Upper lobe of left lung (tissue), 6 donors: Measurements from ENCODE around the gene MYO18B. TPM values are rescaled to one million over a fixed set of nuclear protein-coding genes. Genes with fewer than 3 reads are reported as not detected.

ENCODE experiments used
- ATAC-seq, 2 donors: fragments of 200-7000 bp; cut with Tn5 transposase; one replicate each; pipeline ENCODE4 v1.9.1; 2022; ENCODE audit warnings: mild to moderate bottlenecking in 2 of 2, moderate library complexity in 2 of 2; ENCODE audit not compliant: low FRiP score in 2 of 2
- DNase-seq, 2 donors: peaks; one replicate each; pipeline ENCODE4 v3.0.0-alpha.2; 2019 to 2020
- H3K27ac ChIP-seq, 4 donors: fragments of 200-600 bp; sonication (generic); one replicate each; pipeline ENCODE4 v1.5.1; 2016 to 2019
- H3K27me3 ChIP-seq, 4 donors: fragments of 200-600 bp; sonication (generic); one replicate each; pipeline ENCODE4 v1.5.1; 2017 to 2019
- H3K36me3 ChIP-seq, 4 donors: fragments of 200-600 bp; sonication (generic); one replicate each; pipeline ENCODE4 v1.5.1; 2016 to 2019
- H3K4me1 ChIP-seq, 4 donors: fragments of 200-600 bp; sonication (generic); one replicate each; pipeline ENCODE4 v1.5.1; 2018 to 2019
- H3K4me3 ChIP-seq, 4 donors: fragments of 200-600 bp; sonication (generic); one replicate each; pipeline ENCODE4 v1.5.1; 2017 to 2019; ENCODE audit warnings: mild to moderate bottlenecking in 2 of 4, moderate library complexity in 1 of 4
- H3K9me3 ChIP-seq, 4 donors: fragments of 200-600 bp; sonication (generic); one replicate each; pipeline ENCODE4 v1.5.1; 2018 to 2019
- CTCF ChIP-seq, 6 experiments: fragments of 450-650 bp in 4 of 6; fragments of 200-600 bp in 2 of 6; sonication (generic) in 2 of 6; IDR thresholded peaks; one replicate each; pipeline ENCODE4 v1.5.1; 2016 to 2019; ENCODE audit warnings: antibody characterized with exemption in 6 of 6
- EP300 ChIP-seq, 4 donors: sonication (generic); formaldehyde crosslinking; IDR thresholded peaks; one replicate each; pipeline ENCODE4 v1.5.1; 2017; ENCODE audit warnings: antibody characterized with exemption in 4 of 4, control low read depth in 2 of 4
- POLR2A ChIP-seq, 4 donors: fragments of 450-650 bp; IDR thresholded peaks; one replicate each; pipeline ENCODE4 v1.5.1; 2016 to 2017; ENCODE audit warnings: antibody characterized with exemption in 4 of 4, mild to moderate bottlenecking in 2 of 4
- POLR2AphosphoS5 ChIP-seq, 2 donors: sonication (generic); formaldehyde crosslinking; IDR thresholded peaks; one replicate each; pipeline ENCODE4 v1.5.1; 2017; ENCODE audit warnings: antibody characterized with exemption in 2 of 2
- WGBS, 2 donors: methylation state at CpG; one replicate each; pipeline ENCODE4 v1.1.5; 2017 to 2018; 5-methylcytosine and 5-hydroxymethylcytosine counted together
- total RNA-seq, 6 donors: library from RNA; depleted of rRNA in 4 of 6; stranded (reverse); fragments of >200 nt in 4 of 6; gene quantifications; one replicate each; pipeline versions ENCODE4 v1.1.0 to v1.2.1, GENCODE V29; 2016 to 2021
- donor health status: DM: no; HTN: no; CAD: no; lungs with moderate emphysema.
- donor health status: DM: no; HTN: yes; CAD: no; lungs with severe emphysema.

MYO18B gene
- total RNA-seq, 6 donors from 2014 or later: 0.09 to 1.3 (median 0.17) TPM; not detected in 3

GRCh38 chr22:25757686-25758085 is 15.7 kb downstream of the MYO18B start:
- ATAC-seq (no peak), DNase-seq (no peak)
- H3K36me3 ChIP-seq: no peaks in the 10 kb centered on the region
- no peaks in the 10 kb centered on the region for H3K27me3 ChIP-seq
- 68 to 78% methylated on average over 3 of the region's 3 CpGs for WGBS, 2 donors
- H3K27ac ChIP-seq: no peak overlapping the region
- peaks cover 0 to 7% (median 5%) of the 10 kb centered on the region in 4 donors for H3K4me1 ChIP-seq
- no peaks in the 10 kb centered on the region for H3K9me3 ChIP-seq
- no peak for TF ChIP-seq EP300 (IDR thresholded peaks at IDR 0.05)
- no peak for TF ChIP-seq POLR2A (IDR thresholded peaks at IDR 0.05)
- no peak for TF ChIP-seq POLR2AphosphoS5 (IDR thresholded peaks at IDR 0.05)
- TF ChIP-seq CTCF (IDR thresholded peaks at IDR 0.05): no peak
- no peak overlapping the region for H3K4me3 ChIP-seq

- WGBS, 2 donors: 86 to 95% methylated on average over 8 of the region's 8 CpGs
- ATAC-seq: no peak
- TF ChIP-seq POLR2AphosphoS5 (IDR thresholded peaks at IDR 0.05) (no peak), EP300 (IDR thresholded peaks at IDR 0.05) (no peak), CTCF (IDR thresholded peaks at IDR 0.05) (no peak), POLR2A (IDR thresholded peaks at IDR 0.05) (no peak)
These were observed 16.3 kb downstream of the MYO18B start for GRCh38 chr22:25758316-25758715.

GRCh38 chr22:25759825-25760231 is 17.8 kb downstream of the MYO18B start:
- H3K4me1 ChIP-seq: peaks cover 0 to 7% (median 5%) of the 10 kb centered on the region in 4 donors
- ATAC-seq (peak in 1 of 2 donors; percentile 90), DNase-seq (peak in 1 of 2 donors; percentile 31)
- H3K27ac ChIP-seq: no peak overlapping the region
- H3K36me3 ChIP-seq: no peaks in the 10 kb centered on the region
- no peak overlapping the region for H3K4me3 ChIP-seq
- no peaks in the 10 kb centered on the region for H3K9me3 ChIP-seq
- TF ChIP-seq EP300 (IDR thresholded peaks at IDR 0.05) (peak in 1 of 4 donors; percentile 6), POLR2A (IDR thresholded peaks at IDR 0.05) (no peak), POLR2AphosphoS5 (IDR thresholded peaks at IDR 0.05) (peak in 1 of 2 donors; percentile 16)
- WGBS, 2 donors: 14 to 29% methylated on average over 5 of the region's 5 CpGs
- peaks cover 0 to 2% (median 0%) of the 10 kb centered on the region in 4 donors for H3K27me3 ChIP-seq

More at GRCh38 chr22:25758316-25758715, 16.3 kb downstream of the MYO18B start:
- Histone ChIP-seq H3K4me1 (peaks cover 0 to 7% (median 5%) of the 10 kb centered on the region in 4 donors), H3K9me3 (no peaks in the 10 kb centered on the region), H3K27me3 (no peaks in the 10 kb centered on the region), H3K4me3 (no peak overlapping the region), H3K27ac (no peak overlapping the region), H3K36me3 (no peaks in the 10 kb centered on the region)
- no peak for DNase-seq

- H3K36me3 ChIP-seq: no peaks in the 10 kb centered on the region
- DNase-seq (no peak), ATAC-seq (no peak)
- peaks cover 0 to 2% (median 0%) of the 10 kb centered on the region in 4 donors for H3K27me3 ChIP-seq
- 32 to 59% methylated on average over 2 of the region's 2 CpGs for WGBS, 2 donors
- TF ChIP-seq EP300 (IDR thresholded peaks at IDR 0.05): no peak
- no peak for TF ChIP-seq POLR2A (IDR thresholded peaks at IDR 0.05)
- no peak for TF ChIP-seq CTCF (IDR thresholded peaks at IDR 0.05)
- TF ChIP-seq POLR2AphosphoS5 (IDR thresholded peaks at IDR 0.05): no peak
- no peak overlapping the region for H3K27ac ChIP-seq
- no peak overlapping the region for H3K4me3 ChIP-seq
- no peaks in the 10 kb centered on the region for H3K9me3 ChIP-seq
- peaks cover 0 to 7% (median 5%) of the 10 kb centered on the region in 4 donors for H3K4me1 ChIP-seq
These were observed 18.3 kb downstream of the MYO18B start for GRCh38 chr22:25760294-25760693.

- DNase-seq (no peak), ATAC-seq (no peak)
- no peak overlapping the region for H3K4me3 ChIP-seq
- no peak overlapping the region for H3K27ac ChIP-seq
- peaks cover 0 to 6% (median 3%) of the 10 kb centered on the region in 4 donors for H3K9me3 ChIP-seq
- peaks cover 0 to 7% (median 5%) of the 10 kb centered on the region in 4 donors for H3K4me1 ChIP-seq
- 74 to 75% methylated on average over 13 to 14 of the region's 15 CpGs for WGBS, 2 donors
- H3K27me3 ChIP-seq: peaks cover 0 to 2% (median 0%) of the 10 kb centered on the region in 4 donors
- TF ChIP-seq POLR2AphosphoS5 (IDR thresholded peaks at IDR 0.05) (no peak), CTCF (IDR thresholded peaks at IDR 0.05) (no peak), POLR2A (IDR thresholded peaks at IDR 0.05) (no peak), EP300 (IDR thresholded peaks at IDR 0.05) (no peak)
- no peaks in the 10 kb centered on the region for H3K36me3 ChIP-seq
These were observed 19.0 kb downstream of the MYO18B start for GRCh38 chr22:25760848-25761595.
